NCI-H1436 treated with DMSO at 0.1 percent for 48 hours (cell line): ENCODE measurements around the gene DPP7.
"Not testable (repeated sequence)": the region's sequence is repeated elsewhere in the genome, so short reads cannot be mapped to it uniquely, and the experiment has no call there.

Experiments
- DNase-seq: peaks from one replicate; lab custom pipeline; 2025; lab: John Stamatoyannopoulos, UW

Gene DPP7

DNA sequence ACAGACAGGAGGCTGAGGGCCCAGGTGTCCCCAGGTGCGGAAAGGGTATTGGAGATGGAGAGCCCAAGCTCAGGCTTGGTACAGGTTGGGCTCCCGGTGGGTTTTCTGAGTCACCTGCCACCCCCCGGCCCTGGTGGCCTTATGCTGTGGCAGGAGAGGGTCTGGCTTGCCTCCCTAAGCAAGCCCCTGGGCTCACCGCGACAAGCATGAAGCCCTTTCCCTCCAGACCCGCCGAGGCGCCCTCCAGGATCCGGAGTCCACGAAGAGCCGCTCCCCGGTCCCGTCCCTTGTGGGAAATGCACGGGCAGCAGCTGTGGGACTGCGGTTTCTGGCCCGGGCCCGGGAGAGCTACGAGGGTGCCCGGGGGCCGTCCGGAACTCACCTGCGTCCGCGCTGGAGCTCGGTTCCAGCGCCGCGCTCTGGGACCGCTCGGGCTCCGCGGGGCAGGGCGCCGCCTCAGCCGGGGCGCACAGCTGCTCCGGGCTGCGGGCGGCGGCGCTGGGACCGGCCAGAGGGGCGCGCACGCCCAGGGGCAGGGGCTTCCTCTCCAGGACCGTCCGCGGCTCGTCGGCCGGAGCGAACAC is 44.9 kb downstream of the DPP7 start:
- no peak for DNase-seq

DNA sequence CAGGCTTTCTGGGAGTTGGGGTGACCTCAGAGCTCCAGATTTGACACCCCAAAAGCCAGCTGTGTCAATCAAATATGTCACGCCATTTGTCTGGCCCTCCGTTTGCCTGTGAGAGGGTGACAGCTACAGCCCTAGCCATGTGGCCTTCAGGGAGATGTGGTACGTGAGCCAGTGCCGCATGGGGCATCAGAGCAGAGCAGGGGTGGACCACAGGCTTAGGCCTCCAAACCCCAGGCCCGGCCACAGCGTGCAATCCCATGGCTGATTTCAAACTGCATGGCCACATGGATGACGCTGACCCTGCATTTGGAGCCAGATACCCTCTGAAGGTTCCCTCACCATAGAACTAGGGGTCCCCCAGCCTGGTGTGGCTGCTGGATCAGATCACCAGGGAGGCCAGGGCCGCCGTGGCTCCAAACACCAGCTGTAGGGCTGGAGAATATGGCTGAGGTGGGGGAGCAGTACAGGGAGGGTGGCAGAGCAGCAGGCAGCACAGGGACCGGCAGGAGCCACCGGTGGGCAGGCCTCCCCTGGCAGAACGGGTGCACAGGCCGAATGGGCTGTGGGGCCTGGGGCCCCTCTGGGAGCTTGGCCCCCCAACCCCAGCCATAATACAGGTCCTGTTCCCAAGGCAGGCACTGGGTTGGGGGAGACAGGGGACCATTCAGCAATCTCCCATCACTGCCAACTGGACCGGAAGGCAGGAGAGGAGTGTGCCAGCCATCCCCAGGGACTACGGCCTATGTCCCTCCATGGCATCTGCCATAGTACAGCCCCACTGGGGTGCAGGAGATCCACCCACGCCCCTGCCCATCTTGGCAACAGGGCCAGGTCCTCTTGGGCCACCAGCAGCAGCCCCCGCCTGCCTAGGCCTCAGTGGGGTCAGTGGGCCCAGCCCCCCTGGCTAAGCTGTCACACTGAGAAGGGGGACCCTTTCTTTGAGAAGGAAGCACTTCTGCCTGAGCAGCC is 45.7 kb downstream of the DPP7 start:
- DNase-seq = no peak

GRCh38 chr9:137067860-137068538 is 46.5 kb downstream of the DPP7 start:
- peak; percentile 58 for DNase-seq

DNA sequence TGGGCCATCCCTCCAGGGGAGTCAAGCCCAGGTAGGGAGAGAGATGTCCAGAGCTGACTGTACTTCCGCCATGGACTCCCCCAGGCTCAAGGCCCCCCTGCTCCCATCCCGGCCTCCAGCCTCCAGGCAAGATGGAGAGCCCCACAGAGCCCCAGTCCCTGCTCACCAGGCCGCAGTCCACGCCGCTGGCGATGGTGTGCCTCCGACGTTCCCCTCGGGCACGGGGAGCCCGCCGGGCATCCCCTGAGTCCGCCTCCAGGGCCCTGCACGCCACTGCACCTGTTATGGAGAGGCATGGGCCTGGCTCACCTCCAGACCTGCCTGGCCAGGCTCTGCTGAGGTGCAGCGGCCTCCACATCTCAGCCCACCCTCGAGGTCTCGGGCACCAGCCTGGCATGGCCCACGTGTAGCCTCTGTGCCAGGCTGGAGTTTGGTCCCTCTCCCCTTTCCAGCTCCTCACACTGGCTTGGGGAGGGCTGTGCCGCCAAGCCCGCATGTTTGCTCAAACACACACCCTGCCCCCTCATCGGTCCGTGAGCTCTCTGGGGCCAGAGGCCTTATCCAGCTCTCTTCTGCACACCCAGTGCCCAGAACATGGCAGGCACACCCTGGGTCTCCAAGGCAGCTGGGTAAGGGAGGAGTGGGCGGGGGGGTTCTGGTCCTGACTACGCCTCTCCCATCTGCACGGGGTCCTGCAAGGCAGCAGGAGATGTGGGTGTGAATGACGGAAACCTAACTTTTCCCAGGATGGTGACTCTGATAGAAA is 48.3 kb downstream of the DPP7 start:
- DNase-seq = no peak

GRCh38 chr9:137065336-137065967 is 49.1 kb downstream of the DPP7 start:
- DNase-seq = no peak

- DNase-seq = no peak
These were observed 49.7 kb downstream of the DPP7 start for GRCh38 chr9:137064880-137065164.

GRCh38 chr9:137064027-137064879 is 50.3 kb downstream of the DPP7 start:
- no peak for DNase-seq

GRCh38 chr9:137063311-137064026 is 51.1 kb downstream of the DPP7 start:
- no peak for DNase-seq

- not testable (repeated sequence) for DNase-seq
These were observed 51.7 kb downstream of the DPP7 start for GRCh38 chr9:137062798-137063197.

DNA sequence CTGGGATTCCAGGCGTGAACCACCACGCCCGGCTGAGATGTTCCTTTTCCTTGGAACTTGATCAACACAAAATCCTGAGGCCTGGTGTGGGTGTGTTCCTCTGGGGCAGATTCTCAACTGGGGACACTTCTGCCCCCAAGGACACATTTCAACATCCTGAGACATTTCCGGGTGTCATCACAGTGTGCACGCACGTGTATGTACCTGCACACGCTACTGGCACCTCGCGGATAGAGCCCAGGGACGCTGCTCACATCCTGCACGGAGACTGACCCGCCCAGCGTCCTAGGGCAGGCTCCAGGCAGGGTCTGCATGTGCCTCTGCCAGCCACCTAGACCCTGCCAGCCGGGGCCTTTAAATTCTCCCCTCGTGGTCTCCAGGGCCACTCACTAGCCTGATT is 52.1 kb downstream of the DPP7 start:
- no peak for DNase-seq
